BLaER1 (cell line): Measurements from ENCODE around the gene ADAMTS3.

Experiments
- H3K27ac ChIP-seq: shearing (Covaris generic); formaldehyde crosslinking; 2 replicates; pipeline ENCODE4 v1.8.1; 2022
- H3K27me3 ChIP-seq: shearing (Covaris generic); formaldehyde crosslinking; 2 replicates; pipeline ENCODE4 v1.8.1; 2022
- H3K36me3 ChIP-seq: shearing (Covaris generic); formaldehyde crosslinking; 2 replicates; pipeline ENCODE4 v1.8.1; 2022
- H3K4me1 ChIP-seq: shearing (Covaris generic); formaldehyde crosslinking; 2 replicates; pipeline ENCODE4 v1.8.1; 2022
- H3K4me2 ChIP-seq: shearing (Covaris generic); formaldehyde crosslinking; 2 replicates; pipeline ENCODE4 v1.8.1; 2022
- H3K4me3 ChIP-seq: shearing (Covaris generic); formaldehyde crosslinking; 2 replicates; pipeline ENCODE4 v1.8.1; 2022
- H3K9ac ChIP-seq: shearing (Covaris generic); formaldehyde crosslinking; 2 replicates; pipeline ENCODE4 v1.8.1; 2022
- H3K9me3 ChIP-seq: shearing (Covaris generic); formaldehyde crosslinking; 2 replicates; pipeline ENCODE4 v1.8.1; 2022
- H4K20me1 ChIP-seq: shearing (Covaris generic); formaldehyde crosslinking; 2 replicates; pipeline ENCODE4 v1.8.1; 2022
- Cebpa-rat ChIP-seq: shearing (Covaris generic); IDR thresholded peaks from 2 replicates; pipeline ENCODE4 v1.8.1; 2022

ADAMTS3 gene

GRCh38 chr4:72571337-72571736, 2.3 kb upstream of the ADAMTS3 start:
- no peak overlapping the region for H3K4me3 ChIP-seq

GRCh38 chr4:72569719-72570235, 756 bp upstream of the ADAMTS3 start:
- Histone ChIP-seq H3K4me1 (peaks cover 18% of the 10 kb centered on the region), H3K9me3 (no peaks in the 10 kb centered on the region), H3K4me3 (peak overlapping the region; percentile 76), H3K27me3 (peaks cover 4% of the 10 kb centered on the region; the same call in 1 of the 2 replicates), H4K20me1 (no peaks in the 10 kb centered on the region), H3K27ac (no peak overlapping the region), H3K9ac (peak overlapping the region; percentile 75; the same call in 1 of the 2 replicates), H3K36me3 (no peaks in the 10 kb centered on the region), H3K4me2 (peak overlapping the region; percentile 96)
- TF ChIP-seq Cebpa-rat: no peak

More at GRCh38 chr4:72571337-72571736, 2.3 kb upstream of the ADAMTS3 start:
- Histone ChIP-seq H3K4me1 (peaks cover 18% of the 10 kb centered on the region), H3K9ac (no peak overlapping the region), H4K20me1 (no peaks in the 10 kb centered on the region), H3K27me3 (peaks cover 4% of the 10 kb centered on the region; the same call in 1 of the 2 replicates), H3K9me3 (no peaks in the 10 kb centered on the region), H3K4me2 (no peak overlapping the region), H3K27ac (no peak overlapping the region), H3K36me3 (no peaks in the 10 kb centered on the region)
- no peak for TF ChIP-seq Cebpa-rat

GRCh38 chr4:72567821-72568675, 973 bp downstream of the ADAMTS3 start:
- peaks cover 18% of the 10 kb centered on the region for H3K4me1 ChIP-seq
- peak overlapping the region; percentile 96 for H3K4me2 ChIP-seq

DNA sequence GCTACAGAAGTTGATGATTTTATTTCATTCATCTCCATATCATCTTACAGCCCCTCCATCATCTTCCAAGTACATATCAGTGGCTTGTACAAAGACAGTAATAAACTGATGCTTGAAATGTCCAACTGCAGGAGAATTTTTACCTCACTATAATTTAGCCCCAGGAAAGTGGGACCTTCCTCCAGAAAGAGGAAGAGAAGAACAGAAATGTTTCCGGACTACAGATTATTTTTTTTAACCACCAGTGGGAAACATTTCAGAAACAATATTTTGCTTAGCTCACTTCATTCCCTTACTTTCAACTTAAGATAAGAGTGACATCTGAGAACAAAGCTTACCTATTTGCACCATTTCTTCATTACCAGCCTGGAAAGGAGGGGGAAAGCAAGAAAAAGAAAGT, 2.0 kb downstream of the ADAMTS3 start:
- Histone ChIP-seq H3K9ac (no peak overlapping the region), H3K4me1 (peaks cover 18% of the 10 kb centered on the region), H3K27ac (no peak overlapping the region), H3K27me3 (peaks cover 4% of the 10 kb centered on the region; the same call in 1 of the 2 replicates), H3K4me3 (no peak overlapping the region), H3K9me3 (no peaks in the 10 kb centered on the region), H3K4me2 (peak overlapping the region; percentile 96), H4K20me1 (no peaks in the 10 kb centered on the region), H3K36me3 (no peaks in the 10 kb centered on the region)
- TF ChIP-seq Cebpa-rat: no peak

More at GRCh38 chr4:72567821-72568675, 973 bp downstream of the ADAMTS3 start:
- Histone ChIP-seq H3K9ac (peak overlapping the region; percentile 75), H3K9me3 (no peaks in the 10 kb centered on the region), H3K36me3 (no peaks in the 10 kb centered on the region), H3K4me3 (peak overlapping the region; percentile 76), H3K27ac (peak overlapping the region; percentile 53), H4K20me1 (no peaks in the 10 kb centered on the region), H3K27me3 (peaks cover 4% of the 10 kb centered on the region; the same call in 1 of the 2 replicates)
- TF ChIP-seq Cebpa-rat: no peak

DNA sequence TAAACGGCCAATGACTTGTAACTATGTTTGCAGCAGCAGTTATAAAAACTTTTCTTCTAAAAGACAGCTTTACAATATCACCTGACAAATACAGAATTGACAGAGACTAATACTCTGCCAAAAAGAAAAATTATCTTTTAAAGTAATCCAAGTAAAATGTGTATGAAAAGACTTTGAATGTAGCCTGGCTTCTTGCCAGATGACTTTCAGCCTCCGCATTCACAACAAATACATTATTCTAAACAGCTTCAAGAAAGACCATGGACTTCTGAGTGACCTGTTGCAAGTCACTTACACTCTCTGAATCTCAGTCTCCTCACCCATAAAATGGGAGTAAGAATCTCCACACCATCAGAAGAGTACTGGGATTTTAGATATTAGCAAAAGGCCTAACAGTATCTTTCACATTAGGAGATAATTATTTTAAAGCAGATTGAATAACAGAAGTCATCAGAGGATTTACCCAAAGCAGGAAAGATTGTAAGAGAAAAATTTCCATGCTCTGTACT, 2.5 kb downstream of the ADAMTS3 start:
- Histone ChIP-seq H3K27me3 (peaks cover 4% of the 10 kb centered on the region; the same call in 1 of the 2 replicates), H3K9me3 (no peaks in the 10 kb centered on the region), H4K20me1 (no peaks in the 10 kb centered on the region), H3K27ac (no peak overlapping the region), H3K4me3 (no peak overlapping the region), H3K9ac (no peak overlapping the region), H3K4me2 (no peak overlapping the region), H3K4me1 (peaks cover 18% of the 10 kb centered on the region), H3K36me3 (no peaks in the 10 kb centered on the region)
- no peak for TF ChIP-seq Cebpa-rat

DNA sequence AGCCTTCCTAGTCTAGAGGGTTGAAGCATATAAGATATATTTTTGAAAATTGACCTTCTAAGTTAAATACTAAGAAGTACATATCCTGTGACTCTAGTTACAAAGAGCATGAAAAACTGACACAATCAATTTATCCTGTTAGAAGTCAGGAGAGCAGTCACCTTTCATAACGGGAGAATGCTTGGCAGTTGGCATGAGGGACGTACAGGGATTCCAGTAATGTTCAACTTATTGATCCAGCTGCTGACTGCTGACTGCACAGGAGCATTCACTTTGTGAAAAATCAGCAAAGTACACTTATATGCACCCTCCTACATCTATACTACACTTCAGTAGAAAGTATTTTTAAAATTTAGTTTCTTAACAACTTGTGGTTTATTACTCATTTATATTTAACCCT, 4.2 kb downstream of the ADAMTS3 start:
- peaks cover 16% of the 10 kb centered on the region for H3K4me1 ChIP-seq
- H3K27me3 ChIP-seq: peaks cover 4% of the 10 kb centered on the region; the same call in 1 of the 2 replicates
- TF ChIP-seq Cebpa-rat: no peak
- H3K4me3 ChIP-seq: no peak overlapping the region
- H3K27ac ChIP-seq: no peak overlapping the region
- no peaks in the 10 kb centered on the region for H4K20me1 ChIP-seq
- H3K9me3 ChIP-seq: no peaks in the 10 kb centered on the region
- no peaks in the 10 kb centered on the region for H3K36me3 ChIP-seq
- H3K4me2 ChIP-seq: no peak overlapping the region
- no peak overlapping the region for H3K9ac ChIP-seq

- H3K36me3 ChIP-seq: no peaks in the 10 kb centered on the region
- no peak overlapping the region for H3K27ac ChIP-seq
- H3K9ac ChIP-seq: no peak overlapping the region
- no peaks in the 10 kb centered on the region for H3K9me3 ChIP-seq
- no peaks in the 10 kb centered on the region for H4K20me1 ChIP-seq
- peaks cover 4% of the 10 kb centered on the region; the same call in 1 of the 2 replicates for H3K27me3 ChIP-seq
- peaks cover 10% of the 10 kb centered on the region for H3K4me1 ChIP-seq
- H3K4me3 ChIP-seq: no peak overlapping the region
- H3K4me2 ChIP-seq: no peak overlapping the region
- TF ChIP-seq Cebpa-rat: no peak
Measured at GRCh38 chr4:72564184-72564583, 4.8 kb downstream of the ADAMTS3 start.

GRCh38 chr4:72558655-72559054, 10.4 kb downstream of the ADAMTS3 start:
- H4K20me1 ChIP-seq: no peaks in the 10 kb centered on the region
- H3K36me3 ChIP-seq: no peaks in the 10 kb centered on the region
- no peaks in the 10 kb centered on the region for H3K9me3 ChIP-seq
- no peak for TF ChIP-seq Cebpa-rat
- H3K27ac ChIP-seq: no peak overlapping the region
- H3K4me1 ChIP-seq: no peaks in the 10 kb centered on the region
- no peak overlapping the region for H3K4me3 ChIP-seq
- H3K27me3 ChIP-seq: no peaks in the 10 kb centered on the region
- H3K4me2 ChIP-seq: no peak overlapping the region
- H3K9ac ChIP-seq: no peak overlapping the region

DNA sequence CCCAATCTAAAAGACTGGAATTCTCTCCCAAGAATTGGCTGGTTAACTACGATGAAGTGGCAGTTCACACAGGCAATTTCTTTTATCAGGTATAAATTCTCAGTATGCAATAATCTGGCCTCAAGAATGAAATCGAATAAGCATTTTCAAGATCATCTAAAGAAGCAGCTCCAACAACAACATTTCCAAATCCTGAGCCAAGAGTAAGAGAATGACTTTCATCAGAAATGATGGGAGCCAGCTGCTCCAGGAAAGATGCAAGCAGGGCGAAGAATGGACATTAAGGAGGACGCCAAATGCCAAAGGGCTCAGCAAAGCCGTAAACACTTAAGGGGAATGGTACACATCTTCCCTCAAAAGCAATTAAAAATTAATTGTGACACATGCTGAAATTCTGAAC, 12.0 kb downstream of the ADAMTS3 start:
- Histone ChIP-seq H3K36me3 (no peaks in the 10 kb centered on the region), H4K20me1 (no peaks in the 10 kb centered on the region), H3K4me1 (no peaks in the 10 kb centered on the region), H3K4me3 (no peak overlapping the region), H3K4me2 (no peak overlapping the region), H3K27me3 (no peaks in the 10 kb centered on the region), H3K9me3 (no peaks in the 10 kb centered on the region), H3K27ac (no peak overlapping the region), H3K9ac (no peak overlapping the region)
- no peak for TF ChIP-seq Cebpa-rat

DNA sequence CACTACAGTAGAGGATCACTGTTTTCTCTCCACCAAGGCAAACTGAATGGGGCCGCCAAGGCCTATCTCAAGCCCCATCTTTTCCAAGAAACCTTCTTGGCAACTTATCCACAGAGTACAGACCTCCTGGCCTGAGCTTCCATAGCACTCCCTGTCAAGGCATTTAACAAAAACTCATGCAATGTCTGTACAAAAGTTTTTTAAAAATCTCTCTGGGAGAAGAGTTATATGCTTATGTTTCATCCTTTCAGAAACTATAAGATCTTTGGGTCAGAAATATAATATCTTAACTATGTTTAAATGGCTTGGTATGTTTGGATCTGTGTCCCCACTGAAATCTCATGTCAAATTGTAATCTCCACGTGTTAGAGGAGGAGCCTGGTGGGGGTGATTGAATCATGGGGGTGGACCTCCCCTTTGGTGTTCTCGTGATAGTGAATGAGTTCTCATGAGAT, 13.6 kb downstream of the ADAMTS3 start:
- H3K9ac ChIP-seq: no peak overlapping the region
- no peaks in the 10 kb centered on the region for H4K20me1 ChIP-seq
- no peaks in the 10 kb centered on the region for H3K4me1 ChIP-seq
- H3K36me3 ChIP-seq: no peaks in the 10 kb centered on the region
- TF ChIP-seq Cebpa-rat: no peak
- no peaks in the 10 kb centered on the region for H3K27me3 ChIP-seq
- no peak overlapping the region for H3K4me3 ChIP-seq
- H3K27ac ChIP-seq: no peak overlapping the region
- no peak overlapping the region for H3K4me2 ChIP-seq
- H3K9me3 ChIP-seq: no peaks in the 10 kb centered on the region
